ENCODE data around the gene ITPKB.

ITPKB gene

GRCh38 chr1:226677027-226678020, 61.8 kb downstream of the ITPKB start:
- in situ Hi-C loops (cut with MboI; ENCODE audit: low sequenced_read_pairs), result no loop called here
- no peaks in the 10 kb centered on the region for H3K27me3 ChIP-seq (ENCODE audit: low read depth)
- peaks cover 13% of the 10 kb centered on the region for H3K4me1 ChIP-seq
- no peak for DNase-seq (ENCODE audit: low spot score in 2 of 2)
- H3K9me3 ChIP-seq, result no peaks in the 10 kb centered on the region
- no peak overlapping the region for H3K4me3 ChIP-seq
- no peaks in the 10 kb centered on the region; the same call in 1 of the 2 replicates for H3K36me3 ChIP-seq (replicated peaks)

- no peak overlapping the region for H3K4me3 ChIP-seq
- no peaks in the 10 kb centered on the region; the same call in 1 of the 2 replicates for H3K36me3 ChIP-seq (replicated peaks)
- in situ Hi-C loops (cut with MboI; ENCODE audit: low sequenced_read_pairs), result no loop called here
- peaks cover 13% of the 10 kb centered on the region for H3K4me1 ChIP-seq
- H3K27me3 ChIP-seq (ENCODE audit: low read depth), result no peaks in the 10 kb centered on the region
- DNase-seq (ENCODE audit: low spot score in 2 of 2), result no peak
- no peaks in the 10 kb centered on the region for H3K9me3 ChIP-seq
These were observed 62.7 kb downstream of the ITPKB start for GRCh38 chr1:226676381-226676780.

- H3K4me3 ChIP-seq, result no peak overlapping the region
- H3K36me3 ChIP-seq (replicated peaks), result no peaks in the 10 kb centered on the region; the same call in 1 of the 2 replicates
- no peaks in the 10 kb centered on the region for H3K27me3 ChIP-seq (ENCODE audit: low read depth)
- H3K9me3 ChIP-seq, result no peaks in the 10 kb centered on the region
- H3K4me1 ChIP-seq, result peaks cover 12% of the 10 kb centered on the region
- no peak for DNase-seq (ENCODE audit: low spot score in 2 of 2)
- in situ Hi-C loops (cut with MboI; ENCODE audit: low sequenced_read_pairs), result no loop called here
These were observed 63.2 kb downstream of the ITPKB start for GRCh38 chr1:226675715-226676357.

- Histone ChIP-seq H3K27me3 (ENCODE audit: low read depth) (no peaks in the 10 kb centered on the region), H3K36me3 (replicated peaks) (no peaks in the 10 kb centered on the region; the same call in 1 of the 2 replicates), H3K4me1 (peaks cover 6% of the 10 kb centered on the region; the same call in 1 of the 2 replicates), H3K9me3 (0 out of 2 replicates have a peak, but pooled peaks cover 2% of the 10 kb centered on the region), H3K4me3 (no peak overlapping the region)
- in situ Hi-C loops (cut with MboI; ENCODE audit: low sequenced_read_pairs), result no loop called here
- no peak for DNase-seq (ENCODE audit: low spot score in 2 of 2)
These were observed 64.0 kb downstream of the ITPKB start for GRCh38 chr1:226674892-226675714.

GRCh38 chr1:226672339-226672762, 66.7 kb downstream of the ITPKB start:
- H3K36me3 ChIP-seq (replicated peaks), result no peaks in the 10 kb centered on the region
- DNase-seq (ENCODE audit: low spot score in 2 of 2), result no peak
- in situ Hi-C loops (cut with MboI; ENCODE audit: low sequenced_read_pairs), result no loop called here
- H3K9me3 ChIP-seq, result 0 out of 2 replicates have a peak, but pooled peaks cover 2% of the 10 kb centered on the region
- no peak overlapping the region for H3K4me3 ChIP-seq
- peaks cover 11% of the 10 kb centered on the region for H3K4me1 ChIP-seq
- H3K27me3 ChIP-seq (ENCODE audit: low read depth), result no peaks in the 10 kb centered on the region

- no peak for DNase-seq (ENCODE audit: low spot score in 2 of 2)
- Histone ChIP-seq H3K4me3 (no peak overlapping the region), H3K9me3 (0 out of 2 replicates have a peak, but pooled peaks cover 2% of the 10 kb centered on the region), H3K27me3 (ENCODE audit: low read depth) (no peaks in the 10 kb centered on the region), H3K4me1 (peaks cover 11% of the 10 kb centered on the region), H3K36me3 (replicated peaks) (no peaks in the 10 kb centered on the region)
- in situ Hi-C loops (cut with MboI; ENCODE audit: low sequenced_read_pairs), result no loop called here
These were observed 67.8 kb downstream of the ITPKB start for GRCh38 chr1:226671277-226671676.

GRCh38 chr1:226670073-226670472, 69.0 kb downstream of the ITPKB start:
- H3K4me3 ChIP-seq, result no peak overlapping the region
- no peak for DNase-seq (ENCODE audit: low spot score in 2 of 2)
- H3K4me1 ChIP-seq, result peaks cover 11% of the 10 kb centered on the region
- H3K9me3 ChIP-seq, result 0 out of 2 replicates have a peak, but pooled peaks cover 2% of the 10 kb centered on the region
- in situ Hi-C loops (cut with MboI; ENCODE audit: low sequenced_read_pairs), result no loop called here
- H3K36me3 ChIP-seq (replicated peaks), result no peaks in the 10 kb centered on the region
- H3K27me3 ChIP-seq (ENCODE audit: low read depth), result no peaks in the 10 kb centered on the region

GRCh38 chr1:226668173-226668560, 70.9 kb downstream of the ITPKB start:
- Histone ChIP-seq H3K27me3 (ENCODE audit: low read depth) (no peaks in the 10 kb centered on the region), H3K4me3 (no peak overlapping the region), H3K4me1 (peaks cover 11% of the 10 kb centered on the region), H3K36me3 (replicated peaks) (no peaks in the 10 kb centered on the region), H3K9me3 (0 out of 2 replicates have a peak, but pooled peaks cover 2% of the 10 kb centered on the region)
- peak in 1 of 2 experiments; percentile 28 for DNase-seq (ENCODE audit: low spot score in 2 of 2)
- in situ Hi-C loops (cut with MboI; ENCODE audit: low sequenced_read_pairs), result no loop called here

GRCh38 chr1:226666692-226667091, 72.4 kb downstream of the ITPKB start:
- H3K36me3 ChIP-seq (replicated peaks), result no peaks in the 10 kb centered on the region
- in situ Hi-C loops (cut with MboI; ENCODE audit: low sequenced_read_pairs), result no loop called here
- 0 out of 2 replicates have a peak, but pooled peaks cover 2% of the 10 kb centered on the region for H3K9me3 ChIP-seq
- H3K4me3 ChIP-seq, result no peak overlapping the region
- peaks cover 13% of the 10 kb centered on the region for H3K4me1 ChIP-seq
- no peaks in the 10 kb centered on the region for H3K27me3 ChIP-seq (ENCODE audit: low read depth)
- no peak for DNase-seq (ENCODE audit: low spot score in 2 of 2)

- Histone ChIP-seq H3K4me1 (peaks cover 13% of the 10 kb centered on the region), H3K4me3 (no peak overlapping the region), H3K9me3 (0 out of 2 replicates have a peak, but pooled peaks cover 2% of the 10 kb centered on the region), H3K27me3 (ENCODE audit: low read depth) (no peaks in the 10 kb centered on the region), H3K36me3 (replicated peaks) (no peaks in the 10 kb centered on the region)
- DNase-seq (ENCODE audit: low spot score in 2 of 2), result no peak
- in situ Hi-C loops (cut with MboI; ENCODE audit: low sequenced_read_pairs), result no loop called here
These were observed 72.9 kb downstream of the ITPKB start for GRCh38 chr1:226666164-226666506.

GRCh38 chr1:226665505-226666163, 73.4 kb downstream of the ITPKB start:
- H3K4me3 ChIP-seq, result no peak overlapping the region
- 0 out of 2 replicates have a peak, but pooled peaks cover 2% of the 10 kb centered on the region for H3K9me3 ChIP-seq
- peaks cover 13% of the 10 kb centered on the region for H3K4me1 ChIP-seq
- DNase-seq (ENCODE audit: low spot score in 2 of 2), result no peak
- H3K36me3 ChIP-seq (replicated peaks), result no peaks in the 10 kb centered on the region
- in situ Hi-C loops (cut with MboI; ENCODE audit: low sequenced_read_pairs), result no loop called here
- no peaks in the 10 kb centered on the region for H3K27me3 ChIP-seq (ENCODE audit: low read depth)

- in situ Hi-C loops (cut with MboI; ENCODE audit: low sequenced_read_pairs), result no loop called here
- H3K4me1 ChIP-seq, result peaks cover 13% of the 10 kb centered on the region
- no peaks in the 10 kb centered on the region for H3K9me3 ChIP-seq
- H3K4me3 ChIP-seq, result no peak overlapping the region
- no peak for DNase-seq (ENCODE audit: low spot score in 2 of 2)
- no peaks in the 10 kb centered on the region for H3K27me3 ChIP-seq (ENCODE audit: low read depth)
- no peaks in the 10 kb centered on the region for H3K36me3 ChIP-seq (replicated peaks)
These were observed 74.5 kb downstream of the ITPKB start for GRCh38 chr1:226664413-226665101.

All from HAP-1 (cell line).